DMS 273 treated with DMSO at 0.1 percent for 48 hours (cell line): ENCODE results near the gene RTF1.
A peak's percentile ranks its signal among the peaks of the same experiment; 100 is the strongest.

Experiments
- DNase-seq: peaks from one replicate; lab custom pipeline; 2025; lab: John Stamatoyannopoulos, UW

The RTF1 gene

DNA sequence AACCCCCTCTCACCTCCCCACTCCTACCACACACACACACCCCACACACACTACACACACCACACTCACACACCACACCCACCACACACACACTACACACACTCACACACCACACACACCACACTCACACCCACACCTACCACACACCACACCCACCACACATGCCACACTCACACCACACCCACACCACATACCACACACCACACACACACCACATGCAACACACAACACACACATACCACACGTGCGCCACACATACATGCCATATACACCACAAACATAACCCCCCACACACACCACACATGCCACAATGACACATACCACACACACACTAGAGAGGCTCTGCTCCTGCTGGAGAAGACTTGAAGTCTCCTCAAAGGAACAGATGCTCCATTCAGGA lies 70.9 kb downstream of the RTF1 start:
- DNase-seq, result no peak

GRCh38 chr15:41489641-41490040 lies 72.7 kb downstream of the RTF1 start:
- no peak for DNase-seq

DNA sequence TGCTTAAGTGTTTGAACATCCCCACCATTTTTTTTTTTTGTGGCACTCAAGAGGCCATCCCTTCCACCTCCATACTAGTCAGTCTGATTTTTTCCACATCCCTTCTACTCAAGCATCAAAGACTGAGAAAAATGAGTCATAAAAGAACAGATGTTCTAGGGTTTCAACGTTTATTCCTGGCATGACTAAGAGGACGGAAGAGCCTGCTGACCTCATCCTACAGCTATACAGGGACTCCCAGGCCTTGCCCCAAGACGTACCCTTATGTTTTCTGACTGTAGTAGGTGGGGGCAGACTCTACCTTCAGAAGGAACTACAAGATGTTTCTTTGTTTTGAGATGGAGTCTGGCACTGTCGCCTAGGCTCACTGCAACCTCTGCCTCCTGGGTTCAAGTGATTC lies 73.5 kb downstream of the RTF1 start:
- DNase-seq, result peak; percentile 41

DNA sequence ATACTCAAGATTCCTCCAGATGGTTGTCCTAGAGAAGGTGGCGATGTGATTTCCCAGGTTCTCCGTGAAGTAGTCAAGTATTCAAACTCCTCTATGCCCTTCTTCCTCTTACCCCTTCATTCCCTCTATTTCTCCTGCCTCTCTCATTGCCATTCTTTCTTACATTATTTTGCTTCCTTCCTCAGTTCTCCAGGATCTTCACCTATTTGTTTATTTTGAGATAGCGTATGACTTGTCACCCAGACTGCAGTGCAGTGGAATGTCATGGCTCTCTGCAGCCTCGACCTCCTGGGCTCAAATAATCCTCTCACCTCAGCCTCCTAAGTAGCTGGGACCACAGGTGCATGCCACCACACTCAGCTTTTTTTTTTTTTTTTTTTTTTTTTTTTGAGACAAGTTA lies 75.0 kb downstream of the RTF1 start:
- DNase-seq, result no peak

DNA sequence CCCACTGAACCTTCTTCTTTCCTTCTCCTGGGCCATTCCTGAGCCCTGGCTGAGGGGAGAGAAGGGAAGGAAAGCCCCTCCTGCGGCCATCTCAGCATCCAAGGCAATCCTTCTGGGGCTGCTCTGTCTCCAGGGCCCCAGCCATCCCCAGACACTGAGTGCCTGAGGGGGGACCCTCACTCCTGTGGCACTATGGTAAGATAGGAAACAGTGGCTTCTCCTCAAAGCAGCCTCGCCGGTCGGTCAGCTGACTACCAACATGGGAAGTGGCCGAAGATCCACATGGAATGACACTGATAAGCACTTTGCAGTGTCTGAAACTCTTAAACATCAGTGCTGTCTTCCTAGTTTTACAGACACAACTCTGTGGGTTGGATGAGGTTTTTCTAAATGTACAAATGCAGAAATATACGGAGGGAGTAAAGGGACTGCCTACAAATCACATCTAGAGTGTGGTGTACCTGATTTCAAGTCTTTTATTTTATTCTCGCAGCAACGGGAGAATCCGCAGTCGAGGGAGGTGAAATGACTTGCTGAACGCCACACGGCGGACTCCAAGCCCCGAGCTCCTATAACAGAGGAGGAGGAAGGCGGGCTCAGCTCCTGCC lies 75.8 kb downstream of the RTF1 start:
- no peak for DNase-seq

- no peak for DNase-seq
Measured at GRCh38 chr15:41493205-41493901, 76.5 kb downstream of the RTF1 start, which contains the start of gene ITPKA. ITPKA (plus strand) TSS chr15:41493874; CDS start chr15:41493928, 54 bp downstream.

DNA sequence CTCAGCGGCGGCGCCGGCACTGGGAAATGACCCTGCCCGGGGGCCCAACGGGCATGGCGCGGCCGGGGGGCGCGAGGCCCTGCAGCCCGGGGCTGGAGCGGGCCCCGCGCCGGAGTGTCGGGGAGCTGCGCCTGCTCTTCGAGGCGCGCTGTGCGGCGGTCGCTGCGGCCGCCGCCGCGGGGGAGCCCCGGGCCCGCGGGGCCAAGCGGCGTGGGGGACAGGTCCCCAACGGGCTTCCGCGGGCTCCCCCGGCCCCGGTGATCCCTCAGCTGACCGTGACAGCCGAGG lies 77.0 kb downstream of the RTF1 start:
- DNase-seq, result no peak

- DNase-seq, result no peak
Measured at GRCh38 chr15:41494190-41494921, 77.5 kb downstream of the RTF1 start.

GRCh38 chr15:41494922-41495735 lies 78.2 kb downstream of the RTF1 start:
- no peak for DNase-seq

DNA sequence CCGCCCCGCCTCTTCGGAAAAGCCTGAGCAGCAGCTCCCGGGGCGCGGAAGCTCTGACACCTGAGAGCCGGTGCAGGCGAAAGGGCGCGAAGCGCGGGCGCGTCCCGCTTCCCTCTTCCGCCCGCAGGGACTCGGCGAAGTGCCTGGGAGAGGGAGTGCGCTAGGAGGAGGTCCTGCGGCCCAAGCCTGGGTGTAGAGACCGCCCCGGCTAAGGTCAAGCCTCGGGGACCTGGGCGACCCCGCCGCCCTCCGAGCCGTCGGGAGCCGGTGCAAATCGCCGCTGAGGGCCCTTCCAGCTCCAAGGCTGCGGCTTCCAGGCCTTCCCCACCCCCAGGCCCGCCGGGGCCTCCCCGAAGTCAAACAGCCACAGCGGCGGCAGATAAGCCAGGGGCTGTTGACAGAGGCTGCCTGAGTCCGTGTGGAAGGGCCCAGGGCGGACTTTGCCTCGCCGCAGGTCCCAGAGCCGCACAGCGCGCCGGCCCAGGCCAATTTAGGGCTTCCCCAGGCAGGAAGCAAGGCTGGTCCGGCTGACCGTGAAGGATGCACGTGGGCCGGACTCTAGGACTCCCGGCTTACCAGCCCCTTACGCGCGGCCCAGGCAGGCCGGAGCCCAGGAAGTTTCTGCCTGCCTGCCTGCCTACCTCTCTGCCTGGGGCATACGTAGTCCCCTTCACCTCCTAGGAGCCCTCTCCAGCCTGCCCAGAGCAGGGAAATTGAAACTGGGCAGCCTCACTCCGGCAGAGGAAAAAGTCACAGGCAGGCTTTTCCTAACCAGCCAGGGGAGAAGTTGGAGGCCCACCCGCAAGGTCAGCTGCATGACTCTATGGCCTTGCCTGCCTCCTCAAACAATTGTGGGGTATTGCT lies 79.1 kb downstream of the RTF1 start:
- DNase-seq, result no peak

- DNase-seq, result no peak
Measured at GRCh38 chr15:41498657-41499056, 81.8 kb downstream of the RTF1 start.

GRCh38 chr15:41499109-41499851 lies 82.4 kb downstream of the RTF1 start:
- no peak for DNase-seq

DNA sequence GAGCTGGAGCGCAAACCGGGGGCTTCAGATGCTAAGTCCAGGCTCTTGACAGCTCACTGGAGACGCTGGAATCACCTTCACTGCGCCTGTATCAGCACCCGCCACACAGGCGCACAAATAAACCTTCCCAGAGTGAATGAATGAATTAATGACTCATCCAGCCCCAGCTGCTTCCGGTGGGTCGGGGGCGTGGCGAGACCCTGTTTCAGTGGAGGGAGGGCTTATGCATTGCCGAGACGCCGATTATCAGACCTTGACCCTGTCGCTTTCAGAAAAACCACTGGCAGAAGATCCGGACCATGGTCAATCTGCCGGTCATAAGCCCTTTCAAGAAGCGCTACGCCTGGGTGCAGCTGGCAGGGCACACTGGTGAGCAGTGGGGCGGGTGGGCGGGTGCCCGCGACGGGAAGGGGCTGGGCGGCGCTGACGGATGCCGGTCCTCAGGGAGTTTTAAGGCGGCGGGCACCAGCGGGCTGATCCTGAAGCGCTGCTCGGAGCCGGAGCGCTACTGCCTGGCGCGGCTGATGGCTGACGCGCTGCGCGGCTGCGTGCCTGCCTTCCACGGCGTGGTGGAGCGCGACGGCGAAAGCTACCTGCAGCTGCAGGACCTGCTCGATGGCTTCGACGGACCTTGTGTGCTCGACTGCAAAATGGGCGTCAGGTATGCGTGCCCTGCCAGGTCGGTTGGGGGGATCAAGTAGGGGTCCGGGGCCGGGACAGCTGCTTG lies 84.5 kb downstream of the RTF1 start:
- no peak for DNase-seq

GRCh38 chr15:41501931-41502794 lies 85.3 kb downstream of the RTF1 start:
- DNase-seq, result no peak

DNA sequence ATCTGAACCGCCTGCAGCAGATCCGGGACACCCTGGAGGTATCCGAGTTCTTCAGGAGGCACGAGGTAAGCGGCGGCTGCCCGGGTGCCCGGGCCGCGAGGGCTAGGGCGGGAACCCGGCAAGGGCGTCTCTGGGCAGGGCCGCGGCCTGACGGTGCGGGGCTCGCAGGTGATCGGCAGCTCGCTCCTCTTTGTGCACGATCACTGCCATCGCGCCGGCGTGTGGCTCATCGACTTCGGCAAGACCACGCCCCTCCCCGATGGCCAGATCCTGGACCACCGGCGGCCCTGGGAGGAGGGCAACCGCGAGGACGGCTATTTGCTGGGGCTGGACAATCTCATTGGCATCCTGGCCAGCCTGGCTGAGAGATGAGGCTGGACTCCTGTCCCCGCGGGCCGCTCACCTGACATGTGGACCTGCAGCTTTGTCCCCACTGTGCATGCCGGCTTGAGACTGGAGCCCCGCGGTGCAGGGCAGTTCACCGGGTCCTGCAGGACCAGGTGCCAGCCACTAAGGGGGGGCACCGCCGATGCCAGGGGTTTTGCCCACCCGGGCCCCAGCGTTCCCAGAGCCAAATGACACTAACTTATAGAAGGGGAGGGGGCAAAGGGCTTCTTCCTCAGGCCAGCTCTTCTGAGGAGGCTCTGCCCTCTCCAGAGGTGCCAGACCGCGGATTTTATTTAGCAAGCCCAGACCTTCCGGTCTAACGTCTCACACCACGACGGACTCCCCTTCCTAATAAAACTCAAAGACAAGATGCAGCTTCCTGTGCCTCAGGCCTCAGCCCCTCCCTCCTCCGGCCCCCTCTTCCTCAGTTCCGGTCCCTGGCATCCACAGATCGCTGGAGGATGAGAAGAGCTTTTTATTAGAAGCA lies 86.1 kb downstream of the RTF1 start:
- no peak for DNase-seq

GRCh38 chr15:41503669-41504010 lies 86.7 kb downstream of the RTF1 start:
- DNase-seq, result no peak

- DNase-seq, result no peak
Measured at GRCh38 chr15:41504751-41505492, 88.0 kb downstream of the RTF1 start.

DNA sequence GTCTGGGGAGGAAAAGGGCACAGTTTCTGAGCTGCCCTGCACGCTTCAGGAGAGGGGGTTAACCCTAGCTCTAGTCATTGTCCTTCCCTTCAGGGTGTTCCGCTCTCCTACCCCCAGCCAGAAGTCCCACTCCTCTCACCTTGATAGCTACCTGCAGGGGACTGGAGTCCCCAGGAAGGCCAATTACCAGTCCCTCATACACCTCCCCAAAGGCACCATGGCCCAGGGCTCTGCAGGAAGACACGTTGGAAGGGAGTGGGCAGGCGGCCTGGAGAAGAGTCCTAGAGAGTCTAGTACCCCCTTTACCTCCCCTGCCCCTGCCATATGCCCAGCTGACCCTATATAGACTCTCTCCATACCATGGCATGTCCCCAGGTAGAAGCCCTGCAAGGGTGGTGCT lies 88.9 kb downstream of the RTF1 start:
- no peak for DNase-seq
